CD4-positive, alpha-beta T cell (primary cell): ENCODE results near the gene FEM1A. TPM values are rescaled to one million over a fixed set of nuclear protein-coding genes. Genes with fewer than 3 reads are reported as not detected.

Experiments used
- ATAC-seq: fragments of 200-7000 bp; cut with Tn5 transposase; one replicate; pipeline ENCODE4 v1.10.0; 2022; ENCODE audit warnings: mild to moderate bottlenecking; ENCODE audit not compliant: poor library complexity
- CTCF ChIA-PET: fragments of 350-600 bp; sonication (Branson Sonifier 250); formaldehyde crosslinking; loops from one replicate; lab custom pipeline; 2021; ENCODE audit warnings: antibody characterized with exemption, inconsistent platforms; lab: Charles Lee
- POLR2A ChIA-PET: fragments of 350-600 bp; sonication (Branson Sonifier 250); formaldehyde crosslinking; loops from one replicate; lab custom pipeline; 2021; ENCODE audit warnings: antibody characterized with exemption, inconsistent platforms; lab: Charles Lee
- DNase-seq, 14 experiments: peaks; one replicate each; pipeline ENCODE4 v3.0.0-alpha.2; 2013 to 2020; ENCODE audit warnings: mixed read lengths in 2 of 14
- H3K27ac ChIP-seq, 2 donors: one replicate each; pipeline versions ENCODE4 v1.5.1 to v1.7.0; 2013; ENCODE audit warnings: low read length in 2 of 2, low read depth in 1 of 2, mild to moderate bottlenecking in 1 of 2
- H3K27me3 ChIP-seq, 2 experiments: 1 replicate in 1 of 2; 2 replicates in 1 of 2; pipeline versions ENCODE4 v1.6.1 to v1.7.0; 2013; ENCODE audit warnings: low read length in 2 of 2, control low read depth in 1 of 2, mild to moderate bottlenecking in 1 of 2, moderate library complexity in 1 of 2; ENCODE audit not compliant: insufficient read depth in 2 of 2, control insufficient read depth in 1 of 2
- H3K36me3 ChIP-seq: one replicate; pipeline ENCODE4 v1.6.1; 2013; ENCODE audit warnings: low read length, control low read depth; ENCODE audit not compliant: insufficient read depth
- H3K4me1 ChIP-seq: one replicate; pipeline ENCODE4 v1.6.1; 2013; ENCODE audit warnings: low read length, control low read depth; ENCODE audit not compliant: insufficient read depth
- H3K4me3 ChIP-seq: one replicate; pipeline ENCODE4 v1.5.1; 2013; ENCODE audit warnings: mild to moderate bottlenecking, low read length, moderate library complexity
- H3K9me3 ChIP-seq, 2 experiments: 1 replicate in 1 of 2; 2 replicates in 1 of 2; pipeline versions ENCODE4 v1.6.1 to v1.7.0; 2013; ENCODE audit warnings: low read length in 2 of 2, mild to moderate bottlenecking in 2 of 2, control low read depth in 1 of 2, moderate library complexity in 1 of 2; ENCODE audit not compliant: control insufficient read depth in 1 of 2, insufficient read depth in 1 of 2
- H3K27ac Mint-ChIP-seq: one replicate; pipeline ENCODE4 v1.8.0; 2020; ENCODE audit warnings: mixed read lengths
- H3K27me3 Mint-ChIP-seq: one replicate; pipeline ENCODE4 v1.8.0; 2021; ENCODE audit warnings: mixed read lengths
- H3K36me3 Mint-ChIP-seq: one replicate; pipeline ENCODE4 v1.8.0; 2021; ENCODE audit warnings: low read depth, mixed read lengths
- H3K4me1 Mint-ChIP-seq: one replicate; pipeline ENCODE4 v1.8.0; 2021; ENCODE audit warnings: low read depth, mixed read lengths
- H3K4me3 Mint-ChIP-seq: one replicate; pipeline ENCODE4 v1.8.0; 2020; ENCODE audit warnings: mild to moderate bottlenecking, mixed read lengths
- H3K9me3 Mint-ChIP-seq: one replicate; pipeline ENCODE4 v1.8.0; 2020; ENCODE audit warnings: mixed read lengths
- intact Hi-C, 2 experiments: fragments of 100-400 bp; cut with DNase I in 1 of 2; cut with micrococcal nuclease in 1 of 2; formaldehyde crosslinking; loops; one replicate each; pipeline versions ENCODE4 v1.15.1 to v1.9.0; 2023 to 2025; cut with DNase I, micrococcal nuclease
- total RNA-seq, 174 experiments: library from RNA in 2 of 174; stranded (reverse) in 2 of 174; gene quantifications; one replicate each; pipeline ENCODE4 v1.2.3 and lab custom pipeline; 2021 to 2026
- TF ChIP-seq, protein P1 (sequence below): fragments of 200-600 bp; IDR thresholded peaks from one replicate; pipeline ENCODE4 v1.8.0; 2022; ENCODE audit warnings: antibody characterized with exemption, mild to moderate bottlenecking

Gene FEM1A
- total RNA-seq, 2 experiments from 2014 or later, result 11.8 to 12.1 TPM

DNA sequence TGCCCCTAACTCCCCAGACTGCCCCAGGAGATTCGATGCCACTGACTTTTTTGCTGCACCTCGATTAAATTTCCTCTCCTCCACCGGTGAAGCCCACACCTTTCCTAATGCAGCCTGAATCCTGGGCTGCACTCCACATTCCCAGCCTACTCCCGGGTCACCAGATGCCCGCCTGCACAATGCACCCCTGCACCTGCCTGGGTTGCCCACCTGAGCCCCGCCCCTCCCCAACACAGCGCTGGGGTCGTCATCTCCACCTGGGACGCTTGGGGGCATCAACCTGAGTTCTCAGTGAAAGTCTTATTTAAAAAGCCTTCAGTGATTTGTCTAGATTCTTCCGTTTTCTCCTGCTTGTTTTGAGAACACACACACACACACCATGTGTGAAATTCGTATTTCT lies 43.3 kb upstream of the FEM1A start:
- Mint-ChIP-seq H3K27ac (no peak overlapping the region), H3K4me3 (no peak overlapping the region), H3K36me3 (no peaks in the 10 kb centered on the region), H3K9me3 (no peaks in the 10 kb centered on the region), H3K4me1 (no peaks in the 10 kb centered on the region), H3K27me3 (peaks cover 34% of the 10 kb centered on the region)
- Histone ChIP-seq H3K36me3 (no peaks in the 10 kb centered on the region), H3K27me3 (peaks cover 0 to 20% of the 10 kb centered on the region in 2 experiments), H3K9me3 (peaks cover 0 to 3% of the 10 kb centered on the region in 2 experiments), H3K4me1 (no peaks in the 10 kb centered on the region), H3K27ac (no peak overlapping the region), H3K4me3 (no peak overlapping the region)
- intact Hi-C loops, result no loop called here
- no peak for ATAC-seq
- ChIA-PET CTCF (no interaction called here), POLR2A (no interaction called here)
- TF ChIP-seq, protein P1, sequence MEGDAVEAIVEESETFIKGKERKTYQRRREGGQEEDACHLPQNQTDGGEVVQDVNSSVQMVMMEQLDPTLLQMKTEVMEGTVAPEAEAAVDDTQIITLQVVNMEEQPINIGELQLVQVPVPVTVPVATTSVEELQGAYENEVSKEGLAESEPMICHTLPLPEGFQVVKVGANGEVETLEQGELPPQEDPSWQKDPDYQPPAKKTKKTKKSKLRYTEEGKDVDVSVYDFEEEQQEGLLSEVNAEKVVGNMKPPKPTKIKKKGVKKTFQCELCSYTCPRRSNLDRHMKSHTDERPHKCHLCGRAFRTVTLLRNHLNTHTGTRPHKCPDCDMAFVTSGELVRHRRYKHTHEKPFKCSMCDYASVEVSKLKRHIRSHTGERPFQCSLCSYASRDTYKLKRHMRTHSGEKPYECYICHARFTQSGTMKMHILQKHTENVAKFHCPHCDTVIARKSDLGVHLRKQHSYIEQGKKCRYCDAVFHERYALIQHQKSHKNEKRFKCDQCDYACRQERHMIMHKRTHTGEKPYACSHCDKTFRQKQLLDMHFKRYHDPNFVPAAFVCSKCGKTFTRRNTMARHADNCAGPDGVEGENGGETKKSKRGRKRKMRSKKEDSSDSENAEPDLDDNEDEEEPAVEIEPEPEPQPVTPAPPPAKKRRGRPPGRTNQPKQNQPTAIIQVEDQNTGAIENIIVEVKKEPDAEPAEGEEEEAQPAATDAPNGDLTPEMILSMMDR, result no peak
- DNase-seq, result no peak

DNA sequence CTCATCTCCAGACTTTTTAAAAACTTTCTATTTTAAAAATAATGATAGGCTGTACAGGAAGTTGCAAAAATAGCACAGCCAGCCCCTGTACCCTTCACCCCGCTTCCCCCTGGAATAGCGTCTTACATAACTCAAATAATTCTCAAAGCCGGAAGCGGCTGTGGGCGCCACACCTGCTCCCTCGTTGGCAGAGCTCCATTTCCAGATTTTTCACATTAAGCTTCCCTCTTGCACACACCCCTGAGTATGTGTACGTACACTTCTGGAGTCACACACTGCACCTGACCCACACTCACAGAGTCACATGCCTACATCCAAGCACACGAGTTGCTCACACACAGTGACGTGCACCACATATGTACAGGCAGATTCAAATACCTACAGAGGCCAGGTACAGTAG lies 42.9 kb upstream of the FEM1A start:
- H3K36me3 Mint-ChIP-seq, result no peaks in the 10 kb centered on the region
- intact Hi-C loops, result no loop called here
- Histone ChIP-seq H3K27ac (no peak overlapping the region), H3K36me3 (no peaks in the 10 kb centered on the region), H3K9me3 (peaks cover 0 to 3% of the 10 kb centered on the region in 2 experiments), H3K4me1 (no peaks in the 10 kb centered on the region), H3K4me3 (no peak overlapping the region), H3K27me3 (peaks cover 0 to 19% of the 10 kb centered on the region in 2 experiments)
- POLR2A ChIA-PET, result no interaction called here
- H3K27ac Mint-ChIP-seq, result no peak overlapping the region
- CTCF ChIA-PET, result no interaction called here
- peaks cover 34% of the 10 kb centered on the region for H3K27me3 Mint-ChIP-seq
- TF ChIP-seq, protein P1, result no peak
- H3K9me3 Mint-ChIP-seq, result no peaks in the 10 kb centered on the region
- no peak for ATAC-seq
- DNase-seq, result no peak
- H3K4me1 Mint-ChIP-seq, result no peaks in the 10 kb centered on the region
- no peak overlapping the region for H3K4me3 Mint-ChIP-seq

- ChIA-PET POLR2A (no interaction called here), CTCF (no interaction called here)
- H3K27ac Mint-ChIP-seq, result no peak overlapping the region
Observed at GRCh38 chr19:4749870-4750590, 41.5 kb upstream of the FEM1A start.

More at GRCh38 chr19:4749870-4750590, 41.5 kb upstream of the FEM1A start:
- intact Hi-C loops, result no loop called here
- Histone ChIP-seq H3K27ac (no peak overlapping the region), H3K4me1 (no peaks in the 10 kb centered on the region), H3K27me3 (peaks cover 3 to 19% of the 10 kb centered on the region in 2 experiments), H3K36me3 (no peaks in the 10 kb centered on the region), H3K4me3 (no peak overlapping the region), H3K9me3 (peaks cover 0 to 3% of the 10 kb centered on the region in 2 experiments)
- no peaks in the 10 kb centered on the region for H3K36me3 Mint-ChIP-seq
- DNase-seq (no peak), ATAC-seq (no peak)
- H3K4me1 Mint-ChIP-seq, result no peaks in the 10 kb centered on the region
- TF ChIP-seq, protein P1, result no peak
- peaks cover 34% of the 10 kb centered on the region for H3K27me3 Mint-ChIP-seq
- H3K9me3 Mint-ChIP-seq, result no peaks in the 10 kb centered on the region
- no peak overlapping the region for H3K4me3 Mint-ChIP-seq
